Loucy (cell line): ENCODE measurements around the gene KCNG3.

Experiments used
- EZH2phosphoT487 ChIP-seq: fragments of 200-600 bp; IDR thresholded peaks from 2 replicates; pipeline ENCODE4 v1.6.1; 2018; ENCODE audit warnings: antibody characterized with exemption, mild to moderate bottlenecking, moderate library complexity, borderline replicate concordance
- TF ChIP-seq, protein P1 (sequence below): fragments of 200-600 bp; sonication (generic); conservative IDR thresholded peaks from 2 replicates; pipeline ENCODE4 v1.5.1; 2014; ENCODE audit warnings: mild to moderate bottlenecking, antibody characterized with exemption, low read length

DNA sequence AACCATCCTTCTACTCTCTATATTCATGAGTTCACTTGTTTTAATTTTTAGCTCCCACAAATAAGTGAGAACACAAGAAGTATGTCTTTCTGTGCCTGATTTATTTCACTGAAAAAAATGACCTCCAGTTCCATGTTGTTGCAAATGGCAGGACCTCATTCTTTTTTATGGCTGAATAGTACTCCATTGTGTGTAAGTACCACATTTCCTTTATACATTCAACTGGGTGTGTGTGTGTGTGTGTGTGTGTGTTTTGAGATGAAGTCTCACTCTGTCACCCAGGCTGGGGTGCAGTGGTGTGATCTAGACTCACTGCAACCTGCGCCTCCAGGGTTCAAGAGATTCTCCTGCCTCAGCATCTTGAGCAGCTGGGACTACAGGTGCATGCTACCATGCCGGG, 41.2 kb downstream of the KCNG3 start:
- TF ChIP-seq, protein P1, sequence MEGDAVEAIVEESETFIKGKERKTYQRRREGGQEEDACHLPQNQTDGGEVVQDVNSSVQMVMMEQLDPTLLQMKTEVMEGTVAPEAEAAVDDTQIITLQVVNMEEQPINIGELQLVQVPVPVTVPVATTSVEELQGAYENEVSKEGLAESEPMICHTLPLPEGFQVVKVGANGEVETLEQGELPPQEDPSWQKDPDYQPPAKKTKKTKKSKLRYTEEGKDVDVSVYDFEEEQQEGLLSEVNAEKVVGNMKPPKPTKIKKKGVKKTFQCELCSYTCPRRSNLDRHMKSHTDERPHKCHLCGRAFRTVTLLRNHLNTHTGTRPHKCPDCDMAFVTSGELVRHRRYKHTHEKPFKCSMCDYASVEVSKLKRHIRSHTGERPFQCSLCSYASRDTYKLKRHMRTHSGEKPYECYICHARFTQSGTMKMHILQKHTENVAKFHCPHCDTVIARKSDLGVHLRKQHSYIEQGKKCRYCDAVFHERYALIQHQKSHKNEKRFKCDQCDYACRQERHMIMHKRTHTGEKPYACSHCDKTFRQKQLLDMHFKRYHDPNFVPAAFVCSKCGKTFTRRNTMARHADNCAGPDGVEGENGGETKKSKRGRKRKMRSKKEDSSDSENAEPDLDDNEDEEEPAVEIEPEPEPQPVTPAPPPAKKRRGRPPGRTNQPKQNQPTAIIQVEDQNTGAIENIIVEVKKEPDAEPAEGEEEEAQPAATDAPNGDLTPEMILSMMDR, result no peak
- TF ChIP-seq EZH2phosphoT487, result no peak
